ENCODE measurements around the gene TLK2.

- TF ChIP-seq CTCF (conservative IDR thresholded peaks at IDR 0.05; ENCODE audit: low read depth, low read length) (no peak), EZH2 (IDR thresholded peaks at IDR 0.05; ENCODE audit: borderline replicate concordance, low read depth, low read length, poor library complexity, severe bottlenecking) (no peak)
These were observed 149.4 kb downstream of the TLK2 start for GRCh38 chr17:62627904-62628633.

Measured in A673 (cell line).